SU-DHL-6 (cell line): Measurements from ENCODE around the gene NDUFA6.
"Not testable (repeated sequence)": the region's sequence is repeated elsewhere in the genome, so short reads cannot be mapped to it uniquely, and the experiment has no call there.

Source experiments
- H2AFZ ChIP-seq: fragments of 200-600 bp; sonication (generic); 2 replicates; pipeline ENCODE4 v1.6.1; 2014; ENCODE audit warnings: low read depth, mild to moderate bottlenecking, moderate library complexity, mixed read lengths, antibody characterized with exemption, low read length; ENCODE audit not compliant: severe bottlenecking
- H3F3A ChIP-seq: fragments of 200-600 bp; shearing (Covaris generic); 2 replicates; pipeline ENCODE4 v1.6.0; 2016; ENCODE audit warnings: antibody characterized with exemption, mild to moderate bottlenecking; ENCODE audit not compliant: insufficient read depth
- H3K27ac ChIP-seq: fragments of 200-600 bp; sonication (generic); 2 replicates; pipeline ENCODE4 v1.5.1; 2016; ENCODE audit warnings: low read depth, mild to moderate bottlenecking, low read length, moderate library complexity, mixed read lengths
- H3K27me3 ChIP-seq: fragments of 200-600 bp; sonication (generic), shearing (Covaris generic); 2 replicates; pipeline ENCODE4 v1.6.0; 2014; ENCODE audit warnings: mild to moderate bottlenecking, low read length
- H3K36me3 ChIP-seq: fragments of 200-600 bp; sonication (generic); 2 replicates; pipeline ENCODE4 v1.6.1; 2014; ENCODE audit warnings: mild to moderate bottlenecking, low read length, mixed read lengths
- H3K4me2 ChIP-seq: fragments of 300-600, 200-600 bp; shearing (Covaris generic), sonication (generic); 2 replicates; pipeline ENCODE4 v1.6.0; 2014; ENCODE audit warnings: low read length, low read depth, mild to moderate bottlenecking; ENCODE audit not compliant: poor library complexity, severe bottlenecking
- H3K4me3 ChIP-seq: fragments of 200-600 bp; sonication (generic); 2 replicates; pipeline ENCODE4 v1.5.1; 2014; ENCODE audit warnings: antibody characterized with exemption, low read length, mild to moderate bottlenecking, mixed read lengths; ENCODE audit not compliant: insufficient read depth, poor library complexity, severe bottlenecking
- H3K79me2 ChIP-seq: fragments of 200-600 bp; sonication (generic); 2 replicates; pipeline ENCODE4 v1.6.1; 2014; ENCODE audit warnings: mild to moderate bottlenecking, low read length, moderate library complexity; ENCODE audit not compliant: insufficient read depth
- H3K9ac ChIP-seq: fragments of 200-600 bp; sonication (generic); 2 replicates; pipeline ENCODE4 v1.7.0; 2014; ENCODE audit warnings: mild to moderate bottlenecking, low read length
- H3K9me2 ChIP-seq: fragments of 200-600 bp; sonication (generic); replicated peaks from 2 replicates; pipeline ENCODE4 v1.6.1; 2014; ENCODE audit warnings: low read length; ENCODE audit not compliant: insufficient read depth
- H3K9me3 ChIP-seq: fragments of 200-600 bp; sonication (generic); 2 replicates; pipeline ENCODE4 v1.6.1; 2014; ENCODE audit warnings: low read length, mixed read lengths; ENCODE audit not compliant: insufficient read depth
- H4K20me1 ChIP-seq: fragments of 200-600 bp; sonication (generic); 2 replicates; pipeline ENCODE4 v1.6.1; 2014; ENCODE audit warnings: low read depth, mild to moderate bottlenecking, antibody characterized with exemption, low read length, moderate library complexity, mixed read lengths
- CTCF ChIP-seq: fragments of 200-600 bp; sonication (generic); IDR thresholded peaks from one replicate; pipeline ENCODE4 v1.5.1; 2017; ENCODE audit warnings: antibody characterized with exemption, mild to moderate bottlenecking, low read length, moderate library complexity; ENCODE audit not compliant: insufficient read depth, poor library complexity, severe bottlenecking
- EZH2phosphoT487 ChIP-seq: fragments of 200-600 bp; sonication (generic), shearing (Covaris generic); conservative IDR thresholded peaks from 2 replicates; pipeline ENCODE4 v1.6.1; 2018; ENCODE audit warnings: mild to moderate bottlenecking, antibody characterized with exemption, low read length, moderate library complexity, mixed read lengths

The NDUFA6 gene

DNA sequence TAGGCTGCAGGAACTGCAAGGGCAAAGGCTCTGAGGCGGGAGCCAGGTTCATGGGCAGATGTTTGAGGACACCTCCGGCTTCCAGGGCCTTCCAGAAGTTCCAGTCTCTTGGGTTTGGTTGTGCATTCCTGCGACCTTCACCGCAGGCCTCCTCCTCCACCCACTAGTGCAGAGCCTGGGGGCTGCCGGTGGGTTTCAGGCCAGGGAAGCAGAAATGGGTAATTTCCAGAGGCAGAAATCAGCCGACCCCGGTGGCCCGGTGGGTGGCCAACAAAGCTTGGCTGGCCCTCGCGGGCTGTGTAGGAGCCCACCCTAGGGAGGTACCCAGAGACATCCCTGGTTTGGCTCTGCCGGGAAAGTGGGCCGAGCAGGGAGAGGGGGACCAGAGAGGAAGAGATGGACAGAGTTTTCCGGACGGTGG is 16.9 kb downstream of the NDUFA6 start:
- H3K4me3 ChIP-seq = no peak overlapping the region

DNA sequence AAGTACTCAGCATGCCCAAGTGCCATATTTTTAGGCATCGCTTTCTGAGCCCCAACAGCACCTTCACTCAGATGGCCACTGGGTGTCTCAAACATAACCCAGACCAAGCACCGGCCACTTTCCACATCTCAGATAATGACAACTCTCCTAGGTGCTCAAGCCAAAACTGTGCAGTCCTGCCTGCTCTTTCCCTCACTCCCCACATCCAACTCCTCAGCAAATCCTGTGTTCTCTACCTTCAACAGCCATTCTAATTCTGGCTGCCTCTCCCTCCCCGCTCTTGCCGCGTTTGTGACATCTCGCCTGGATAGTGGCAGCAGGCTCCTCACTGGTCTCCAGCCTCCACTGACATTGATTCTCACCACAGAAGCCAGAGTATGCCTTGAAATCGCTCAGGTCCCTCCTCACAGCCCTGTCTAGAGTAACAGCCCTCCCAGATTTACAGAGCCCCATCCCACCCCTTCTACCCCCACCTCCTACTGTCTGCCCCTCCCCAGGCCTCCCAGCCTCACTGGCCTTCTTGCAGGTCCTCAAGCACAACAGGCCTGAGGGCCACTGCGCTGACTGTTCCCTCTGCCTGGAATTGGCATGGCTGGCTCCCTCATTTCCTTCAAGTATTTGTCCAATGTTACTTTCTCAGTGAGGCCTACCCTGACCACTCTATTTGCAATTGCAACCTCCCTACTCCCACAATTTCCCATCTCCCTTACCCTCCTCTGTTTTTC is 17.8 kb downstream of the NDUFA6 start:
- Histone ChIP-seq H3K27me3 (no peaks in the 10 kb centered on the region), H3K9me3 (no peaks in the 10 kb centered on the region), H3K27ac (no peak overlapping the region), H4K20me1 (no peaks in the 10 kb centered on the region), H3K36me3 (no peaks in the 10 kb centered on the region), H3K9me2 (no peaks in the 10 kb centered on the region), H3K4me3 (no peak overlapping the region), H3K9ac (no peak overlapping the region), H2AFZ (no peak overlapping the region), H3F3A (no peaks in the 10 kb centered on the region), H3K79me2 (no peaks in the 10 kb centered on the region), H3K4me2 (no peak overlapping the region)
- TF ChIP-seq EZH2phosphoT487 (no peak), CTCF (no peak)

More for the DNA sequence above, 16.9 kb downstream of the NDUFA6 start:
- no peak overlapping the region for H3K27ac ChIP-seq
- no peaks in the 10 kb centered on the region for H3K9me3 ChIP-seq
- no peaks in the 10 kb centered on the region for H3K27me3 ChIP-seq
- no peaks in the 10 kb centered on the region for H3K9me2 ChIP-seq
- H3F3A ChIP-seq = no peaks in the 10 kb centered on the region
- no peaks in the 10 kb centered on the region for H3K79me2 ChIP-seq
- H3K9ac ChIP-seq = no peak overlapping the region
- H4K20me1 ChIP-seq = no peaks in the 10 kb centered on the region
- no peak for TF ChIP-seq CTCF
- TF ChIP-seq EZH2phosphoT487 = no peak
- H2AFZ ChIP-seq = no peak overlapping the region
- H3K36me3 ChIP-seq = no peaks in the 10 kb centered on the region
- H3K4me2 ChIP-seq = no peak overlapping the region

DNA sequence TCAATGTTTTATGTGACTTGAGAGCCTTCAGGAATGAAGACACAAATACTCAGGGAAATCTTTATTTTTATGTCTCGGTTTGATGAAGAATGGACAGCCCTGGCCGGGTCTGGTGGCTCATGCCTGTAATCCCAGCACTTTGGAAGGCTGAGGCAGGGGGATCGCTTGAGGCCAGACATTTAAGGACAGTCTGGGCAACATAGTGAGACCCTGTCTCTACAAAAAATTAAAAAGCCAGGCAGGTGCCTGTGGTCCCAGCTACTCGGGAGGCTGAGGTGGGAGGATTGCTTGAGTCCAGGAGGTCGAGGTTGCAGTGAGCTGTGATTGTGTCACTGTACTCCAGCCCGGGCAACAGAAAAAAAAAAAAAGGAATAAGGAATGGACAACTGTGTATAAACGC is 19.1 kb downstream of the NDUFA6 start:
- Histone ChIP-seq H3K4me3 (peak overlapping the region; percentile 56), H3K9ac (peak overlapping the region; percentile 68), H3K4me2 (peak overlapping the region; percentile 81), H2AFZ (peak overlapping the region; percentile 87)
- H4K20me1 ChIP-seq, H3K79me2 ChIP-seq, H3F3A ChIP-seq, H3K27me3 ChIP-seq, H3K27ac ChIP-seq, H3K9me3 ChIP-seq, H3K9me2 ChIP-seq, H3K36me3 ChIP-seq: not testable (repeated sequence)
